Esophagus muscularis mucosa (tissue), 3 donors: ENCODE measurements around the gene MICAL3.

Experiments used
- CTCF ChIP-seq, 3 experiments: fragments of 200-600 bp in 2 of 3; fragments of 450-650 bp in 1 of 3; sonication (generic) in 2 of 3; IDR thresholded peaks; one replicate each; pipeline ENCODE4 v1.5.1; 2017 to 2019; ENCODE audit warnings: antibody characterized with exemption in 3 of 3, mild to moderate bottlenecking in 2 of 3, moderate library complexity in 1 of 3
- POLR2A ChIP-seq: fragments of 450-650 bp; IDR thresholded peaks from one replicate; pipeline ENCODE4 v1.6.1; 2017; ENCODE audit warnings: antibody characterized with exemption, moderate library complexity, mild to moderate bottlenecking, low read depth
- POLR2AphosphoS5 ChIP-seq, 2 donors: sonication (generic); formaldehyde crosslinking; IDR thresholded peaks; one replicate each; pipeline ENCODE4 v1.6.1; 2017; ENCODE audit warnings: antibody characterized with exemption in 2 of 2

- no peak for TF ChIP-seq CTCF (IDR thresholded peaks at IDR 0.05)
- no peak for TF ChIP-seq POLR2A
- TF ChIP-seq POLR2AphosphoS5 (IDR thresholded peaks at IDR 0.05): peak in 1 of 2 donors; percentile 41
Measured at GRCh38 chr22:17867160-17867785, 157.1 kb downstream of the MICAL3 start.
